C4-2B (cell line): ENCODE data around the gene FOLR2.

Experiments used
- ZFX ChIP-seq: fragments of 450-650 bp; IDR thresholded peaks from 2 replicates; pipeline ENCODE4 v1.6.1; 2017
- TF ChIP-seq, protein P1 (sequence below): fragments of 450-650 bp; conservative IDR thresholded peaks from 2 replicates; pipeline ENCODE4 v1.5.1; 2017; ENCODE audit warnings: mild to moderate bottlenecking

DNA sequence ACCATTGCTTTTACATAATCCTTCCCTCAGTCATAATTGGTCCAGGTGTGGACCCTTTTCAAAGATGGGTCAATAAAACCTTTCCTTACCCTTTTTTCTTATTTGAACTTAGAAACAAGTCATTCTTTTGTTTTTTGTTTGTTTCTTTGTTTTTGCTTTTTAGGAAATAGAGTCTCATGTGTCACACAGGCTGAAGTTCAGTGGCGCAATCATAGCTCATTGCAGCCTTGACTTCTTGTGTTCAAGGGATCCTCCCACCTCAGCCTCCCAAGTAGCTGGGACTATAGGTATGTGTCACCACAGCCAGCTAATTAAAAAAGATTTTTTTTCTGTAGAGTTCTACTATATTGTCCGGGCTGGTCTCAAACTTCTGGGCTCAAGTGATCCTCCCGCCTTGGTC is 36.8 kb downstream of the FOLR2 start:
- TF ChIP-seq, protein P1, sequence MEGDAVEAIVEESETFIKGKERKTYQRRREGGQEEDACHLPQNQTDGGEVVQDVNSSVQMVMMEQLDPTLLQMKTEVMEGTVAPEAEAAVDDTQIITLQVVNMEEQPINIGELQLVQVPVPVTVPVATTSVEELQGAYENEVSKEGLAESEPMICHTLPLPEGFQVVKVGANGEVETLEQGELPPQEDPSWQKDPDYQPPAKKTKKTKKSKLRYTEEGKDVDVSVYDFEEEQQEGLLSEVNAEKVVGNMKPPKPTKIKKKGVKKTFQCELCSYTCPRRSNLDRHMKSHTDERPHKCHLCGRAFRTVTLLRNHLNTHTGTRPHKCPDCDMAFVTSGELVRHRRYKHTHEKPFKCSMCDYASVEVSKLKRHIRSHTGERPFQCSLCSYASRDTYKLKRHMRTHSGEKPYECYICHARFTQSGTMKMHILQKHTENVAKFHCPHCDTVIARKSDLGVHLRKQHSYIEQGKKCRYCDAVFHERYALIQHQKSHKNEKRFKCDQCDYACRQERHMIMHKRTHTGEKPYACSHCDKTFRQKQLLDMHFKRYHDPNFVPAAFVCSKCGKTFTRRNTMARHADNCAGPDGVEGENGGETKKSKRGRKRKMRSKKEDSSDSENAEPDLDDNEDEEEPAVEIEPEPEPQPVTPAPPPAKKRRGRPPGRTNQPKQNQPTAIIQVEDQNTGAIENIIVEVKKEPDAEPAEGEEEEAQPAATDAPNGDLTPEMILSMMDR, result no peak
- TF ChIP-seq ZFX, result no peak
